ENCODE data around the gene MICAL1.

The MICAL1 gene

GRCh38 chr6:109454496-109455436, 806 bp downstream of the MICAL1 start:
- peak; percentile 30 for DNase-seq

GRCh38 chr6:109453594-109454495, 1.7 kb downstream of the MICAL1 start:
- peak; percentile 88 for DNase-seq

GRCh38 chr6:109453156-109453555, 2.4 kb downstream of the MICAL1 start:
- DNase-seq: no peak

GRCh38 chr6:109452181-109452580, 3.4 kb downstream of the MICAL1 start:
- no peak for DNase-seq

- DNase-seq: no peak
These were observed 4.2 kb downstream of the MICAL1 start for GRCh38 chr6:109451376-109451775.

GRCh38 chr6:109450801-109451200, 4.8 kb downstream of the MICAL1 start:
- DNase-seq: no peak

GRCh38 chr6:109449795-109450673, 5.5 kb downstream of the MICAL1 start:
- DNase-seq: no peak

GRCh38 chr6:109449064-109449794, 6.3 kb downstream of the MICAL1 start:
- no peak for DNase-seq

- DNase-seq: no peak
These were observed 7.0 kb downstream of the MICAL1 start for GRCh38 chr6:109448615-109449014.

GRCh38 chr6:109447878-109448555, 7.6 kb downstream of the MICAL1 start:
- DNase-seq: no peak

GRCh38 chr6:109447087-109447486, 8.5 kb downstream of the MICAL1 start:
- no peak for DNase-seq

- no peak for DNase-seq
These were observed 9.0 kb downstream of the MICAL1 start for GRCh38 chr6:109446541-109446940.

- DNase-seq: no peak
These were observed 9.5 kb downstream of the MICAL1 start for GRCh38 chr6:109446072-109446471.

- no peak for DNase-seq
These were observed 10.2 kb downstream of the MICAL1 start for GRCh38 chr6:109445382-109445781.

GRCh38 chr6:109443425-109443950, 12.1 kb downstream of the MICAL1 start:
- DNase-seq: no peak

GRCh38 chr6:109442393-109442924, 13.1 kb downstream of the MICAL1 start:
- DNase-seq: no peak

GRCh38 chr6:109441069-109441816, 14.3 kb downstream of the MICAL1 start:
- peak; percentile 44 for DNase-seq

GRCh38 chr6:109440331-109441068, 15.1 kb downstream of the MICAL1 start, which contains the start of the genes PPIL6 and SMPD2:
Gene PPIL6, minus strand, starts transcription at chr6:109440628. Its CDS starts 38 bp downstream, at chr6:109440590.
Gene SMPD2, plus strand, starts transcription at chr6:109440724. Its CDS starts 398 bp downstream, at chr6:109441122.
- DNase-seq: peak; percentile 90

- DNase-seq: no peak
These were observed 19.5 kb downstream of the MICAL1 start for GRCh38 chr6:109436041-109436440.

All from fibroblast of skin of back (primary cell).